Right renal pelvis (tissue), 4 donors: Measurements from ENCODE around the gene RNF168. TPM values are rescaled to one million over a fixed set of nuclear protein-coding genes. Genes with fewer than 3 reads are reported as not detected.

Experiments used
- polyA plus RNA-seq, 4 donors: library from polyadenylated mRNA; unstranded; fragments of 120-200 nt; gene quantifications; one replicate each; pipeline ENCODE4 v1.2.1, GENCODE V29; 2013; ENCODE audit not compliant: insufficient read length in 4 of 4

RNF168 gene
- polyA plus RNA-seq, 4 donors, result 12.8 to 15.0 (median 14.5) TPM

Other genes starting within 250 kb of the RNF168 start
- 10 to 100 TPM; 36.4 to 44.6 (median 38.3) TPM for gene PCYT1A, start 216.0 kb downstream of the RNF168 start, polyA plus RNA-seq
- gene DYNLT2B, start 185.5 kb downstream of the RNF168 start, polyA plus RNA-seq, result 10 to 100 TPM; 30.7 to 35.9 (median 33.5) TPM
- under 1 TPM in 3 of 4 donors, not detected in 1; 0.19 to 0.41 (median 0.31) TPM for gene TM4SF19, start 165.4 kb downstream of the RNF168 start, polyA plus RNA-seq
- 10 to 100 TPM; 30.3 to 40.3 (median 37.9) TPM for gene UBXN7, start 71.3 kb downstream of the RNF168 start, polyA plus RNA-seq
- not detected for gene SMCO1, start 11.6 kb upstream of the RNF168 start, polyA plus RNA-seq
- 10 to 100 TPM; 16.5 to 21.8 (median 18.2) TPM for gene WDR53, start 64.8 kb upstream of the RNF168 start, polyA plus RNA-seq
- gene FBXO45, start 64.9 kb upstream of the RNF168 start, polyA plus RNA-seq, result 10 to 100 TPM; 13.6 to 20.1 (median 19.6) TPM
- gene NRROS, start 135.9 kb upstream of the RNF168 start, polyA plus RNA-seq, result 1 to 10 TPM; 3.2 to 4.2 (median 3.5) TPM
- 1 to 10 TPM; 5.6 to 6.5 (median 6.1) TPM for gene CEP19, start 208.5 kb upstream of the RNF168 start, polyA plus RNA-seq
- gene PIGX, start 208.6 kb upstream of the RNF168 start, polyA plus RNA-seq, result 10 to 100 TPM; 32.1 to 35.1 (median 34.4) TPM
- gene PAK2, start 236.1 kb upstream of the RNF168 start, polyA plus RNA-seq, result 10 to 100 TPM; 70.8 to 83.7 (median 79.5) TPM